ENCODE data around the gene DICER1.

DNA sequence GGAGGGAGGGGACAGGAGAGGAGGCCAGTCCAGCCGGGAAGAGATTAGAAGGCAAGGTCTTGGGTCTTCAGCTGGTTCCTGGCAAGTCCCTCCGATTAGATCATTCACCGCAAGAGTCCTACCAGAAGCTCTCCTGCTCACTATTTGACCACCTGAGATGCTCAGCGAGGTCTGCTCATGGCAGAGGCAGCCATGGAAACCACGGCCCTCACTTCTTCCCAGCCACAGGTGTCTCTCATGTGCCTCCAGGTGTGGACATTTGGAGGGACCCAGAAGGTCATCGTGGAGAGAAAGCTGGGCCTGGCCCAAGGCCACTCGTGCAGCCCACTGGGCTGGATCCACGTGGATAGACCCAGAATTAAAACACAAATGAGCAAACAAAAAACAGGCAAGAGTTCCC is 99.5 kb downstream of the DICER1 start:
- TF ChIP-seq, protein P1, sequence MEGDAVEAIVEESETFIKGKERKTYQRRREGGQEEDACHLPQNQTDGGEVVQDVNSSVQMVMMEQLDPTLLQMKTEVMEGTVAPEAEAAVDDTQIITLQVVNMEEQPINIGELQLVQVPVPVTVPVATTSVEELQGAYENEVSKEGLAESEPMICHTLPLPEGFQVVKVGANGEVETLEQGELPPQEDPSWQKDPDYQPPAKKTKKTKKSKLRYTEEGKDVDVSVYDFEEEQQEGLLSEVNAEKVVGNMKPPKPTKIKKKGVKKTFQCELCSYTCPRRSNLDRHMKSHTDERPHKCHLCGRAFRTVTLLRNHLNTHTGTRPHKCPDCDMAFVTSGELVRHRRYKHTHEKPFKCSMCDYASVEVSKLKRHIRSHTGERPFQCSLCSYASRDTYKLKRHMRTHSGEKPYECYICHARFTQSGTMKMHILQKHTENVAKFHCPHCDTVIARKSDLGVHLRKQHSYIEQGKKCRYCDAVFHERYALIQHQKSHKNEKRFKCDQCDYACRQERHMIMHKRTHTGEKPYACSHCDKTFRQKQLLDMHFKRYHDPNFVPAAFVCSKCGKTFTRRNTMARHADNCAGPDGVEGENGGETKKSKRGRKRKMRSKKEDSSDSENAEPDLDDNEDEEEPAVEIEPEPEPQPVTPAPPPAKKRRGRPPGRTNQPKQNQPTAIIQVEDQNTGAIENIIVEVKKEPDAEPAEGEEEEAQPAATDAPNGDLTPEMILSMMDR (IDR thresholded peaks at IDR 0.05; ENCODE audit: poor library complexity): no peak
- no peak for TF ChIP-seq EZH2 (IDR thresholded peaks at IDR 0.05; ENCODE audit: borderline replicate concordance)
- no peak for TF ChIP-seq EZH2phosphoT487 (IDR thresholded peaks at IDR 0.05; ENCODE audit: low read depth, severe bottlenecking, unreplicated experiment)

Measured in hepatocyte (in vitro differentiated cells).